Motor neuron (in vitro differentiated cells): ENCODE results near the gene LSM10. TPM values are rescaled to one million over a fixed set of nuclear protein-coding genes. Genes with fewer than 3 reads are reported as not detected.
A peak's percentile ranks its signal among the peaks of the same experiment; 100 is the strongest.

Experiments
- ATAC-seq, 8 experiments: fragments of 200-7000 bp; cut with Tn5 transposase; replicated peaks in 6 of 8; 2 replicates each; pipeline ENCODE4 v1.8.0; 2021; ENCODE audit warnings: mild to moderate bottlenecking in 8 of 8, moderate library complexity in 8 of 8
- H3K27ac ChIP-seq, 2 donors: fragments of 250-450 bp; sonication (Bioruptor Pico); 2 replicates each; pipeline ENCODE4 v1.9.0; 2021; ENCODE audit warnings: antibody characterized with exemption in 2 of 2, mild to moderate bottlenecking in 2 of 2, moderate library complexity in 1 of 2
- H3K4me1 ChIP-seq, 2 donors: fragments of 250-450 bp; sonication (Bioruptor Pico); replicated peaks in 1 of 2; 2 replicates each; pipeline ENCODE4 v1.6.1; 2021; ENCODE audit warnings: antibody characterized with exemption in 2 of 2, mild to moderate bottlenecking in 2 of 2, moderate library complexity in 1 of 2
- H3K4me3 ChIP-seq, 5 donors: fragments of 250-450 bp; sonication (Bioruptor Pico); 2 replicates each; pipeline ENCODE4 v1.9.0; 2021; ENCODE audit warnings: antibody characterized with exemption in 5 of 5, mild to moderate bottlenecking in 5 of 5, moderate library complexity in 4 of 5
- WGBS, 10 experiments: fragments of 450-650 bp; shearing (Covaris generic); methylation state at CpG; one replicate each; pipeline ENCODE4 v1.0.0; 2022; 5-methylcytosine and 5-hydroxymethylcytosine counted together
- in situ Hi-C, 9 experiments: fragments of 400-800 bp; cut with MboI; loops; one replicate each; pipeline ENCODE4 v1.15.0; 2021; ENCODE audit warnings: low sequenced_read_pairs in 9 of 9, low pct_unique_long_range_greater_than_20kb in 2 of 9; ENCODE audit not compliant: unreplicated experiment in 9 of 9
- total RNA-seq, 8 experiments: library from RNA; unstranded; fragments of 300-600 nt; gene quantifications; 2 replicates each; pipeline versions ENCODE4 v1.2.3 to v1.2.4, GENCODE V29; 2022

LSM10 gene
- total RNA-seq, 8 experiments from 2014 or later = 32.4 to 68.7 (median 40.2) TPM

GRCh38 chr1:36402504-36402890, 4.8 kb upstream of the LSM10 start:
- WGBS, 10 experiments = 90 to 100% (median 100%) methylated on average over 1 to 4 of the region's 4 CpGs; no CpG with 5 or more reads in 2 of the 10 experiments
- Histone ChIP-seq H3K27ac (no peak overlapping the region), H3K4me1 (peaks cover 17 to 19% of the 10 kb centered on the region in 2 donors), H3K4me3 (no peak overlapping the region)
- no peak for ATAC-seq
- in situ Hi-C loops = loop anchor here in 4 of 9 experiments (25.0 kb wide), 2 partner anchors 240 to 290 kb away; partner anchors contain the start of gene MAP7D1 (in 1 of the 4)

DNA sequence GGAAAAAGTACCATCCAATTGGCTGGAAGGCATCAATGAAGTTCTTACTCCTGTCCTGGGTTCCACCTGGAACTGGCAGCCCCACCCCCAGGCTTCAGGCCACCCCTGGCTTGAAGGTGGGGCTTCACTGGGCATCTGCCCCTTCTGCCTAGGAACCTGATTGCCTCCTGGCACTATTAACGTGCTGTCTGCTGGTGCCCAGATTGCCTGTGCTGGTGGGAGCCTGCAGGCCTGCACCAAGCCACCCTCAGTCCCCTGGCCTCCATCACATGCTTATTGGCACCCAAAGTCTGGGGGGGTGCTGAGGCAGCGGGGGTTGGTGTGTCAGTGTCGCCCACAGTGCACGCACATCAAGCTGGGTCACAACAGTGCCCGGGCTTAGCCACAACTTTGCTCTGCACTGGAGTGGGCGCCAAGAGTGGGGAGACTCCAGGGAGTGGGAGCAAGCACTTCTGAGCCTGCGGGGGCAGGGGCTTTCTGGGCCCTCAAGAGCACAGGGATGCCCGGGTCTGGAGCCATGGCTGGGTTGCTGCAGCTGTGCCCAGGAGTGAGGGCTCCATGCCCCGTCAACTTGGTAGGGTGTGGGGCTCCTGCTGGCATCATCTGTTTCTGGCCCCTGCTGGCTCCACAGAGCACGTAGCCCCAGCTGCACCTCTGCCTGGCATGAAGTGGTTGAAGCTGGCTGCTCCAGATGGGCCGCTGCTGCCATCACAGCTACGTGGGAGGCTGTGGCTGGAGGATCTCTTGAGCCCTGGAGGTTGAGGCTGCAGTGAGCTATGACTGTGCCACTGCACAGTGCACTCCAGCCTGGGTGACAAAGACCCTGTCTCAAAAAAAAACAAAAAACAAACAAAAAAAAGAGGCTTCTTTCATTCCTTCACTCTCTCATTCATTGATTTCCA, 4.1 kb upstream of the LSM10 start:
- Histone ChIP-seq H3K27ac (peak overlapping the region; percentile 92 to 94), H3K4me1 (peaks cover 17 to 19% of the 10 kb centered on the region in 2 donors), H3K4me3 (peak overlapping the region in 4 of 5 donors; percentile 38 to 59 (median 50))
- in situ Hi-C loops = loop anchor here in 4 of 9 experiments (25.0 kb wide), 2 partner anchors 240 to 290 kb away; partner anchors contain the start of gene MAP7D1 (in 1 of the 4)
- ATAC-seq = no peak
- WGBS, 10 experiments = 77 to 100% (median 97%) methylated on average over 1 to 9 of the region's 12 CpGs; no CpG with 5 or more reads in 6 of the 10 experiments

- peak overlapping the region in 4 of 5 donors; percentile 38 to 59 (median 50) for H3K4me3 ChIP-seq
- in situ Hi-C loops = loop anchor here in 4 of 9 experiments (25.0 kb wide), 2 partner anchors 239 to 289 kb away; partner anchors contain the start of gene MAP7D1 (in 1 of the 4)
- ATAC-seq = peak; percentile 69 to 91 (median 86)
These were observed 3.3 kb upstream of the LSM10 start for GRCh38 chr1:36400825-36401601.

GRCh38 chr1:36400514-36400824, 2.8 kb upstream of the LSM10 start:
- Histone ChIP-seq H3K27ac (peak overlapping the region; percentile 92 to 94), H3K4me3 (peak overlapping the region in 4 of 5 donors; percentile 38 to 59 (median 50)), H3K4me1 (peaks cover 25% of the 10 kb centered on the region in 2 donors)
- in situ Hi-C loops = loop anchor here in 4 of 9 experiments (25.0 kb wide), 2 partner anchors 238 to 288 kb away; partner anchors contain the start of gene MAP7D1 (in 1 of the 4)
- whole genome bisulfite sequencing, 10 experiments = 65 to 100% (median 78%) methylated on average over 1 to 4 of the region's 10 CpGs; no CpG with 5 or more reads in 6 of the 10 experiments
- ATAC-seq = no peak

More at GRCh38 chr1:36400825-36401601, 3.3 kb upstream of the LSM10 start:
- 0 to 70% (median 28%) methylated on average over 5 to 14 of the region's 22 CpGs; no CpG with 5 or more reads in 4 of the 10 experiments for WGBS, 10 experiments
- Histone ChIP-seq H3K27ac (peak overlapping the region; percentile 92 to 94), H3K4me1 (peaks cover 25% of the 10 kb centered on the region in 2 donors)

DNA sequence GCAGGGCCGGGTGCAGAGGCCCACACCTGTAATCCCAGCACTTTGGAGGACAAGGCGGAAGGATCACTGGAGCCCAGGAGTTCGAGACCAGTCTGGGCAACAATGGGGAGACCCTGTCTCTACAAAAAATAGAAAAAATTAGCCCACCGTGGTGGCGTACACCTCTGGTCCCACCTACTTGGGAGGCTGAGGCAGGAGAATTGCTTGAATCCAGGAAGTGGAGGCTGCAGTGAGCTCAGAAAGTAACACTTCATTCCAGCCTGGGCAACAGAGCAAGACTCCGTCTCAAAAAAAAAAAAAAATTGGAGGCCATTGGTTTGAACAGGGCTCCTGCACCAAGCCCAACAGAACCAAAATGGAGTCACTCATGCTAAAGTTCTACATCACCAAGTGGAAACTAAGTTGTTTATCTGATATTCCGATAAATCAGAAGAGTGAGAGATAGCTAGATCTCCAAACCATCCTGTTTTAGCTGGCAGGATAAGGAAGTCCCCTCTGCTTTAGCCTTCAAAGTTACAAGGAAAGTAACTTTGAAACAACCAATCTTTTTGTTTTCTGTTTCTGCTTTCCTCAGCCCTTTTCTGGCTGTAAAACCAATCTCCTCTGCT, 766 bp upstream of the LSM10 start:
- ATAC-seq = no peak
- 68 to 100% (median 90%) methylated on average over 2 to 7 of the region's 7 CpGs; no CpG with 5 or more reads in 3 of the 10 experiments for WGBS, 10 experiments
- Histone ChIP-seq H3K4me1 (peaks cover 25% of the 10 kb centered on the region in 2 donors), H3K4me3 (peak overlapping the region in 4 of 5 donors; percentile 70 to 87 (median 75)), H3K27ac (peak overlapping the region; percentile 79 to 89)
- in situ Hi-C loops = no loop called here

- WGBS, 10 experiments = 0 to 24% (median 4%) methylated on average over 1 to 5 of the region's 5 CpGs; no CpG with 5 or more reads in 2 of the 10 experiments
- no peak for ATAC-seq
- Histone ChIP-seq H3K4me1 (peaks cover 22 to 23% of the 10 kb centered on the region in 2 donors), H3K27ac (peak overlapping the region; percentile 79 to 89), H3K4me3 (peak overlapping the region; percentile 70 to 88 (median 80))
- in situ Hi-C loops = no loop called here
These were observed 678 bp downstream of the LSM10 start for GRCh38 chr1:36397083-36397377.

DNA sequence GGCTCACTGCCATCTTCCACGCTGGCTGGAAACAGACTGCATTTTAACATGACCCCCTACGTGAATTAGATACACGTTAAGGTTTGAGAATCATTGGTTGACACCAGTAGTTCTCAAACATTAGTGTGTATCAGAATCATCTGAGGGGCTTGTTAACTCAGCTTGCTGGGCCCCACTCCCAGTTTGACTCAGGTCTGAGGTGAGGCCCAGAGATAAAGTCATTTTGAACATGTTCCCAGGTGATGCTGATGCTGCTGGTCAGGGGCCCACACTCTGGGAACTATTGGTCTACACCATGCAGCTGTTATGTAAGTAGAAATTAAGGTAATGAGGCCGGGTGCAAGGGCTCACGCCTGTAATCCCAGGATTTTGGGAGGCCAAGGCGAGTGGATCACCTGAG, 1.3 kb downstream of the LSM10 start:
- H3K4me3 ChIP-seq = peak overlapping the region; percentile 70 to 88 (median 80)
- in situ Hi-C loops = no loop called here

DNA sequence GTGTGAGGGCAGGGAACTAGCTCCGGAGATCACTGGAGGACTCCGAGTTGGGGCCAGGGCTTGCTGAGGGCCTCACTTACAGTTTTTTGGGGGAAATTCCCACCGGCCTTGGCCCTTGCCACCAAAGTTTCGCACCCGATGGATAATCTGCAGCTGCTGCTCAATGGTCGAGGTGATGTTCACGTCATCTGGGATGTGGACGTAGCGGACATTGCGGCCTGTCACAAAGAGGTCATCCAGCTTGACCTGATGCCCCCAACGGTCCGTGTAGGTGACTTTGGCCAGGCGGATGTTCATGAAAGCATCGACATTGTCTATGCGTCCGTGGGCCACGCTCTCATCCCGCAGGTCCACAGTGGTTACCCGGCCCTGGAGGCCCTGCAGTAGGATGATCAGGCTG, 4.0 kb downstream of the LSM10 start:
- Histone ChIP-seq H3K4me3 (no peak overlapping the region), H3K27ac (no peak overlapping the region), H3K4me1 (peaks cover 11 to 12% of the 10 kb centered on the region in 2 donors)
- WGBS, 10 experiments = 89 to 100% (median 94%) methylated on average over 1 to 15 of the region's 19 CpGs; no CpG with 5 or more reads in 2 of the 10 experiments
- in situ Hi-C loops = no loop called here
- ATAC-seq = no peak

More for the DNA sequence above, 1.3 kb downstream of the LSM10 start:
- Histone ChIP-seq H3K27ac (no peak overlapping the region), H3K4me1 (peaks cover 17% of the 10 kb centered on the region in 2 donors)
- WGBS, 10 experiments = 64 to 100% (median 73%) methylated on average over 1 to 5 of the region's 6 CpGs; no CpG with 5 or more reads in 1 of the 10 experiments
- ATAC-seq = no peak

- ATAC-seq = no peak
- H3K4me3 ChIP-seq = no peak overlapping the region
These were observed 4.9 kb downstream of the LSM10 start for GRCh38 chr1:36392836-36393235.

DNA sequence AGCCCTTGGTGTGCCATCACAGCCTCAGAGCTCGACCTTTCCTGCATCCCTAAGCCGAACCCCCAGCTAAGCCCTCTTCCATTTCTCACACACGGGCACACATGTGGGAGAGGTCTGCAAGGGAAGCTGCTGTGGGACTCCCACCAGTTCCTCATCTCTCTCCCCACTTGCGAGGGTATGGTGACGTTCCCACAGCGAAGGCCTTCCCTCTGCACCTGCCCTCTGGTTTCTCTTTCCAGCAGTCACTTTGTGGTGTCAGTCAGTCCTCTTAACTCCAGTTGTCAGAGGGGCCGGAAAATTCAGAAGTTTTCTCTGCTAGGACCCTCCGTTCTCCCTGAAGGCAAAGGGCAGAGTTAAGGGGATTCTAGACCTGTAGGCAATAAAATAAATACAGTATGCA, 6.4 kb downstream of the LSM10 start:
- in situ Hi-C loops = no loop called here
- 93 to 100% (median 98%) methylated on average over 3 to 7 of the region's 8 CpGs; no CpG with 5 or more reads in 3 of the 10 experiments for WGBS, 10 experiments
- Histone ChIP-seq H3K27ac (no peak overlapping the region), H3K4me3 (no peak overlapping the region), H3K4me1 (peaks cover 19 to 20% of the 10 kb centered on the region in 2 donors)
- ATAC-seq = no peak

More at GRCh38 chr1:36392836-36393235, 4.9 kb downstream of the LSM10 start:
- Histone ChIP-seq H3K27ac (no peak overlapping the region), H3K4me1 (peaks cover 11 to 13% of the 10 kb centered on the region in 2 donors)
- in situ Hi-C loops = no loop called here
- WGBS, 10 experiments = 89 to 100% (median 100%) methylated on average over 1 to 4 of the region's 4 CpGs; no CpG with 5 or more reads in 3 of the 10 experiments

DNA sequence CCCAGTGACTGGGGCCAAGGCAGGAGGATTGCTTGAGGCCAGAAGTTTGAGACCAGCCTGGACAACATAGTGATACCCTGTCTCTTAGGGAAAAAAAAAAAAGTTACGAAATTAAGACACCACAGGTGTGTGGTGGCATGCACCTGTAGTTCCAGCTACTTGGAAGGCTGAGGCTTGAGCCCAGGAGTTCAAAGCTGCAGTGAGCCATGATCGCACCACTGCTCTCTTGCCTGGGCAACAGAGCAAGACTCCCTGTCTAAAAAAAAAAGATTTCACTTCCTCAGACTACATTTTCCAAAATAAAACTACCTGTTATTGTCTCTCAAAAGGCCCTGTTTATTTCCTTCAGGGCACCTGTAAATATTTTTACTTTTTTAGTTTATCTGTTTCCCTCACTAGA, 7.3 kb downstream of the LSM10 start:
- no peak overlapping the region for H3K27ac ChIP-seq
- in situ Hi-C loops = no loop called here
- H3K4me3 ChIP-seq = no peak overlapping the region
- ATAC-seq = no peak
- peaks cover 18% of the 10 kb centered on the region in 2 donors for H3K4me1 ChIP-seq
- WGBS, 10 experiments = 94 to 100% (median 100%) methylated on average over 1 to 2 of the region's 2 CpGs; no CpG with 5 or more reads in 5 of the 10 experiments

GRCh38 chr1:36389999-36390398, 7.7 kb downstream of the LSM10 start:
- H3K4me3 ChIP-seq = no peak overlapping the region
- H3K27ac ChIP-seq = no peak overlapping the region
- in situ Hi-C loops = no loop called here
- WGBS, 10 experiments = 86 to 100% (median 100%) methylated on average over 1 of the region's 1 CpG; no CpG with 5 or more reads in 7 of the 10 experiments
- no peak for ATAC-seq
- peaks cover 18% of the 10 kb centered on the region in 2 donors for H3K4me1 ChIP-seq
